Testis (tissue), 5 donors: ENCODE measurements around the gene ARSK. TPM values are rescaled to one million over a fixed set of nuclear protein-coding genes. Genes with fewer than 3 reads are reported as not detected.

Experiments used
- DNase-seq: peaks from one replicate; pipeline ENCODE4 v3.0.0-alpha.2; 2019
- H3K27ac ChIP-seq, 2 donors: fragments of 200-600 bp; sonication (generic); one replicate each; pipeline ENCODE4 v1.5.1; 2019
- H3K27me3 ChIP-seq: fragments of 200-600 bp; sonication (generic); one replicate; pipeline ENCODE4 v1.5.1; 2019
- H3K36me3 ChIP-seq: fragments of 200-600 bp; sonication (generic); one replicate; pipeline ENCODE4 v1.5.1; 2017; ENCODE audit warnings: low read depth; ENCODE audit errors: missing control alignments
- H3K4me1 ChIP-seq: fragments of 200-600 bp; sonication (generic); one replicate; pipeline ENCODE4 v1.5.1; 2019
- H3K4me3 ChIP-seq, 2 donors: fragments of 200-600 bp; sonication (generic); one replicate each; pipeline ENCODE4 v1.5.1; 2017 to 2019
- H3K9me3 ChIP-seq: fragments of 200-600 bp; sonication (generic); one replicate; pipeline ENCODE4 v1.5.1; 2017
- POLR2A ChIP-seq: fragments of 450-650 bp; IDR thresholded peaks from one replicate; pipeline ENCODE4 v1.6.1; 2017; ENCODE audit warnings: antibody characterized with exemption, mild to moderate bottlenecking, moderate library complexity
- WGBS, 2 donors: methylation state at CpG; one replicate each; pipeline ENCODE4 v1.1.5; 2018; 5-methylcytosine and 5-hydroxymethylcytosine counted together
- intact Hi-C: fragments of 100-400 bp; cut with DNase I; formaldehyde crosslinking; loops from one replicate; pipeline ENCODE4 v1.15.1; 2023; ENCODE audit warnings: low total_unique reads
- long read RNA-seq, 2 donors: transcript quantifications; one replicate each; lab custom pipeline, GENCODE V29; 2026
- polyA plus RNA-seq: library from polyadenylated mRNA; stranded (reverse); fragments of 350-450 nt; fragmentation: Illumina TruSeq; extraction: RNeasy Lipid Tissue Mini Kit (QIAGEN cat#74804); gene quantifications from one replicate; pipeline ENCODE4 v1.2.3, GENCODE V29; 2014; ENCODE audit warnings: low read depth, low replicate concordance; ENCODE audit not compliant: insufficient read depth
- total RNA-seq, 2 donors: library from RNA; depleted of rRNA; stranded (reverse); fragments of >200 nt; gene quantifications; one replicate each; pipeline ENCODE4 v1.2.3, GENCODE V29; 2016
- TF ChIP-seq, protein P1 (sequence below), 3 experiments: fragments of 450-650 bp in 2 of 3; fragments of 200-600 bp in 1 of 3; sonication (generic) in 1 of 3; IDR thresholded peaks; one replicate each; pipeline ENCODE4 v1.5.1; 2016 to 2019; ENCODE audit warnings: antibody characterized with exemption in 3 of 3, mild to moderate bottlenecking in 2 of 3, moderate library complexity in 1 of 3

ARSK gene, protein sequence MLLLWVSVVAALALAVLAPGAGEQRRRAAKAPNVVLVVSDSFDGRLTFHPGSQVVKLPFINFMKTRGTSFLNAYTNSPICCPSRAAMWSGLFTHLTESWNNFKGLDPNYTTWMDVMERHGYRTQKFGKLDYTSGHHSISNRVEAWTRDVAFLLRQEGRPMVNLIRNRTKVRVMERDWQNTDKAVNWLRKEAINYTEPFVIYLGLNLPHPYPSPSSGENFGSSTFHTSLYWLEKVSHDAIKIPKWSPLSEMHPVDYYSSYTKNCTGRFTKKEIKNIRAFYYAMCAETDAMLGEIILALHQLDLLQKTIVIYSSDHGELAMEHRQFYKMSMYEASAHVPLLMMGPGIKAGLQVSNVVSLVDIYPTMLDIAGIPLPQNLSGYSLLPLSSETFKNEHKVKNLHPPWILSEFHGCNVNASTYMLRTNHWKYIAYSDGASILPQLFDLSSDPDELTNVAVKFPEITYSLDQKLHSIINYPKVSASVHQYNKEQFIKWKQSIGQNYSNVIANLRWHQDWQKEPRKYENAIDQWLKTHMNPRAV
- total RNA-seq (1 to 10 TPM; 5.8 to 6.8 TPM), polyA plus RNA-seq (2.4 TPM)
- long read RNA-seq, donor 1, transcript ARSK-201 (8 exons, 3,354 nt), result major isoform, 7 of 17 reads
- long read RNA-seq, donor 1, partial matches to known transcripts, result 9 of 17 reads
- long read RNA-seq, donor 1, other reads (novel, unspliced or antisense), result 0 of 17 reads
- long read RNA-seq, donor 2, partial matches to known transcripts, result 0 of 2 reads
- long read RNA-seq, donor 2, other reads (novel, unspliced or antisense), result 0 of 2 reads

DNA sequence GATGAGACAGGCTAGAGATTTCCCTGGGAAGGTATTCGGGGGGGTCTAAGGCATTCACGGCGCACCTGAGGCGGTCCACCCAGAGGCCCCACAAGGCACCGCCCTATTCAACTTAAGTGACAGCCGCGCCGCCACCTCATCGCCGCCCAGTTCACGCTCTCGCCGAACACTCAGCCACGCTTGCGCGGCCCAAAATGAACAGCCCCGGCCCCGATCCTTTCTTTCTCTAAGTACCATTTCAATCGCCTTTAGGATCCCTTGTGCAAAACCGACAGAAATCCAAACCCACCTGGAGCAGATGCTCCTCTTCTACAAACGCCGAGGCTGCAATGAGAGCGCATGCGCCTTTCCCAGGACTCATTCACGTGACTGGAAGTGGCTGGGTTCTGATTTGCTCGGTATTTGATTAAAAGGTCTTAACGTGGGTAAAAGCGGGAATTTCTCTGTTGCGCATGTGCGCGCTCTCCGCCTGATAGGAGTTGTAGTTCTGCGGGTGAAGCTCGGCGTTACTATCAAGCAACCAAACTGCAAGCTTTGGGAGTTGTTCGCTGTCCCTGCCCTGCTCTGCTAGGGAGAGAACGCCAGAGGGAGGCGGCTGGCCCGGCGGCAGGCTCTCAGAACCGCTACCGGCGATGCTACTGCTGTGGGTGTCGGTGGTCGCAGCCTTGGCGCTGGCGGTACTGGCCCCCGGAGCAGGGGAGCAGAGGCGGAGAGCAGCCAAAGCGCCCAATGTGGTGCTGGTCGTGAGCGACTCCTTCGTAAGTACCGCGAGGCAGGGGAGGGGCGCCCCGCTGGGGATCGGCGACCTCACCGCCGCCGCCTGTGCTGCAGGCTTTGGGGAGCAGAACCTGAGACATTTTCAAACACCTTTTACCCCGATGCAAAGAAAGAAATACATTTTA, at the start of gene ARSK, which contains the start of gene SKIC3:
ARSK (plus strand) TSS at position 455 of the 902 bp plus-strand sequence; CDS start at position 633, 178 bp downstream.
SKIC3 (minus strand) TSS at position 331 of the 902 bp plus-strand sequence. CDS start 7,827 bp downstream, outside the sequence.
- TF ChIP-seq, protein P1, sequence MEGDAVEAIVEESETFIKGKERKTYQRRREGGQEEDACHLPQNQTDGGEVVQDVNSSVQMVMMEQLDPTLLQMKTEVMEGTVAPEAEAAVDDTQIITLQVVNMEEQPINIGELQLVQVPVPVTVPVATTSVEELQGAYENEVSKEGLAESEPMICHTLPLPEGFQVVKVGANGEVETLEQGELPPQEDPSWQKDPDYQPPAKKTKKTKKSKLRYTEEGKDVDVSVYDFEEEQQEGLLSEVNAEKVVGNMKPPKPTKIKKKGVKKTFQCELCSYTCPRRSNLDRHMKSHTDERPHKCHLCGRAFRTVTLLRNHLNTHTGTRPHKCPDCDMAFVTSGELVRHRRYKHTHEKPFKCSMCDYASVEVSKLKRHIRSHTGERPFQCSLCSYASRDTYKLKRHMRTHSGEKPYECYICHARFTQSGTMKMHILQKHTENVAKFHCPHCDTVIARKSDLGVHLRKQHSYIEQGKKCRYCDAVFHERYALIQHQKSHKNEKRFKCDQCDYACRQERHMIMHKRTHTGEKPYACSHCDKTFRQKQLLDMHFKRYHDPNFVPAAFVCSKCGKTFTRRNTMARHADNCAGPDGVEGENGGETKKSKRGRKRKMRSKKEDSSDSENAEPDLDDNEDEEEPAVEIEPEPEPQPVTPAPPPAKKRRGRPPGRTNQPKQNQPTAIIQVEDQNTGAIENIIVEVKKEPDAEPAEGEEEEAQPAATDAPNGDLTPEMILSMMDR (IDR thresholded peaks at IDR 0.05), result peak in 1 of 3 experiments; percentile 20
- peak; percentile 56 for TF ChIP-seq POLR2A
- H3K4me3 ChIP-seq, result peak within 1 kb of the TSS; percentile 80 to 95
- H3K27me3 ChIP-seq, result no peaks in the 10 kb centered on the region
- peak; percentile 97 for DNase-seq
- peaks cover 8% of the 10 kb centered on the region for H3K4me1 ChIP-seq
- H3K9me3 ChIP-seq, result no peaks in the 10 kb centered on the region
- no peaks in the 10 kb centered on the region for H3K36me3 ChIP-seq
- intact Hi-C loops, result no loop called here
- WGBS, 2 donors, result 0% methylated on average over 23 to 63 of the region's 63 CpGs
- H3K27ac ChIP-seq, result peak within 1 kb of the TSS; percentile 85 to 88

- Histone ChIP-seq H3K4me3 (no peak overlapping the region), H3K4me1 (no peaks in the 10 kb centered on the region), H3K36me3 (no peaks in the 10 kb centered on the region), H3K27ac (peak overlapping the region in 1 of 2 donors; percentile 4), H3K27me3 (no peaks in the 10 kb centered on the region), H3K9me3 (no peaks in the 10 kb centered on the region)
- TF ChIP-seq, protein P1 (IDR thresholded peaks at IDR 0.05), result no peak
- no peak for TF ChIP-seq POLR2A
- WGBS, 2 donors, result 28 to 41% methylated on average over 1 of the region's 1 CpG
- DNase-seq, result no peak
- intact Hi-C loops, result no loop called here
Measured at GRCh38 chr5:95508550-95508949, 46.4 kb upstream of the ARSK start.

DNA sequence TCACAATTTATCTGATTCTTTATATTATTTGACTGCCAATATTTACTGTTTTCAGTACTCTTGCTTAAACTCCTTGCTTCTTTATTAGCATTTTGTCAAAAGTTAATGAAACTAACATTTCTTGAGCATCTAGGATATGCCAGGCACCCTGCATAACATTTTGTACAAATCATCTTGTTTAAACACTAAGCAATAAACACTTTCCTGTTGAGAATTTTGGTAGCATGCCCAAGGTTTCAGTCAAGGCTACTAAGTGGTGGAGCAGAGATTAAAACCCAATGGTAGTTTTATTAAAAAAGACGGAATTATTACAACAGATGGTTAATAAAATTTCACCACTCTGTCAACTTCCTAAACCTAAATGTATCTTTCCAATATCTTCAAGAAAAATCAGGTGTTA, 43.3 kb upstream of the ARSK start:
- WGBS, 2 donors, result 54 to 79% methylated on average over 1 of the region's 1 CpG
- Histone ChIP-seq H3K9me3 (no peaks in the 10 kb centered on the region), H3K36me3 (no peaks in the 10 kb centered on the region), H3K4me1 (no peaks in the 10 kb centered on the region), H3K27me3 (no peaks in the 10 kb centered on the region), H3K4me3 (no peak overlapping the region), H3K27ac (no peak overlapping the region)
- no peak for DNase-seq
- TF ChIP-seq, protein P1 (IDR thresholded peaks at IDR 0.05), result no peak
- TF ChIP-seq POLR2A, result no peak
- intact Hi-C loops, result no loop called here

- no peak for DNase-seq
- no peak overlapping the region for H3K27ac ChIP-seq
- H3K36me3 ChIP-seq, result no peaks in the 10 kb centered on the region
- no peaks in the 10 kb centered on the region for H3K4me1 ChIP-seq
- no peaks in the 10 kb centered on the region for H3K27me3 ChIP-seq
- intact Hi-C loops, result no loop called here
- TF ChIP-seq, protein P1 (IDR thresholded peaks at IDR 0.05), result no peak
- no peak for TF ChIP-seq POLR2A
- 94 to 95% methylated on average over 2 of the region's 2 CpGs for WGBS, 2 donors
- H3K9me3 ChIP-seq, result no peaks in the 10 kb centered on the region
- no peak overlapping the region for H3K4me3 ChIP-seq
Measured at GRCh38 chr5:95518417-95518816, 36.5 kb upstream of the ARSK start.
